GM21528 (cell line): Measurements from ENCODE around the gene MVD.
A peak's percentile ranks its signal among the peaks of the same experiment; 100 is the strongest.
"Not testable (repeated sequence)": the region's sequence is repeated elsewhere in the genome, so short reads cannot be mapped to it uniquely, and the experiment has no call there.

ENCODE experiments used
- ATAC-seq: cut with Tn5 transposase; IDR thresholded peaks from one replicate; pipeline ENCODE4 v1.9.1; 2021; ENCODE audit warnings: mild to moderate bottlenecking, moderate library complexity; ENCODE audit not compliant: unreplicated experiment, low FRiP score

Gene MVD

GRCh38 chr16:88685156-88686061 lies 22.5 kb upstream of the MVD start:
- ATAC-seq: no peak

GRCh38 chr16:88684569-88685155 lies 21.8 kb upstream of the MVD start:
- ATAC-seq: no peak

- ATAC-seq: peak; percentile 65
Measured at GRCh38 chr16:88681709-88682451, 19.0 kb upstream of the MVD start.

- no peak for ATAC-seq
Measured at GRCh38 chr16:88681084-88681680, 18.3 kb upstream of the MVD start.

GRCh38 chr16:88680554-88681083 lies 17.7 kb upstream of the MVD start:
- no peak for ATAC-seq

- ATAC-seq: no peak
Measured at GRCh38 chr16:88678224-88678979, 15.5 kb upstream of the MVD start.

GRCh38 chr16:88677721-88678120 lies 14.8 kb upstream of the MVD start:
- ATAC-seq: no peak

- ATAC-seq: no peak
Measured at GRCh38 chr16:88676502-88677242, 13.8 kb upstream of the MVD start.

GRCh38 chr16:88673716-88674379 lies 11.0 kb upstream of the MVD start:
- ATAC-seq: no peak

GRCh38 chr16:88672776-88673175 lies 9.9 kb upstream of the MVD start:
- no peak for ATAC-seq

GRCh38 chr16:88671806-88672205 lies 8.9 kb upstream of the MVD start:
- ATAC-seq: no peak

- ATAC-seq: no peak
Measured at GRCh38 chr16:88669980-88670379, 7.1 kb upstream of the MVD start.

- ATAC-seq: not testable (repeated sequence)
Measured at GRCh38 chr16:88669493-88669892, 6.6 kb upstream of the MVD start.

GRCh38 chr16:88667461-88667860 lies 4.6 kb upstream of the MVD start:
- ATAC-seq: no peak

- no peak for ATAC-seq
Measured at GRCh38 chr16:88665570-88665969, 2.7 kb upstream of the MVD start.

GRCh38 chr16:88665148-88665547 lies 2.3 kb upstream of the MVD start:
- ATAC-seq: no peak

- ATAC-seq: peak; percentile 15
Measured at GRCh38 chr16:88662222-88662842, 559 bp downstream of the MVD start.

- no peak for ATAC-seq
Measured at GRCh38 chr16:88661468-88661867, 1.4 kb downstream of the MVD start.
